OCI-M2 (cell line): ENCODE data around the gene SLC37A1.

Source experiments
- DNase-seq: peaks from one replicate; lab custom pipeline; 2025; ENCODE audit not compliant: unreplicated experiment; lab: John Stamatoyannopoulos, UW

SLC37A1 gene

DNA sequence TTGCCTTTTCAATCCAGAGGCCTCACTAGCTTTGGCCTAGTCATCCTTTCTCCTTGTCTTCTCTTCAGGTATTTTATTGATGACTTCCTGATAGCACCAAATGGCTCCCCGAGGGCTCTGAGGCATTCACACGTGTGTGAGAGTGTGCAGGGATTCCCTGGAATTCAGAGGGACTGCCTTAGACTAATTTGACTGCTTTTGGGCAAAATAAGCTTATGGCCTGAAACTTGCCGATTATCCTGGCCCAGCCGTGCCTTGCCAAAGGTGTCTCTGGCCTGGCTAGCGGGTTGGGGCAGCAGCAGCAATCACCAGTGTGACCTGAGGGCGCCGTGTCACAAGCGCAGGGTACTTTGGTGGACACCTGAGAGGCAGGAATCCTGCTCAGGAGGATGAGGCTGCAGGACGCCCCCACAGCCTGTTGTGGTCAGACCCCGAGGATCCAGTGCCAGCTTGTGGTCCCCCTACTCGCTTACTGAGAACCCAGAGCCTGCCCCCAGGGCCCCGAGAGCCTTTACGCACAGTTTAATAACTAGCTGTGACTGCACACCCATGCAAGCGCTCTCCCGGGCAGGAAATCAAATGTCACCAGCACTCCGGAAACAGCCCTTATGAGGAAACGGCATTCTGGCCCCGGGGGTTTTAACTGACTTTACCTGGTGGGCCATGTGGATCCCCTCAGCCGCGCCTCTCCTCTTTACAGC is 76.9 kb downstream of the SLC37A1 start:
- DNase-seq, result no peak

DNA sequence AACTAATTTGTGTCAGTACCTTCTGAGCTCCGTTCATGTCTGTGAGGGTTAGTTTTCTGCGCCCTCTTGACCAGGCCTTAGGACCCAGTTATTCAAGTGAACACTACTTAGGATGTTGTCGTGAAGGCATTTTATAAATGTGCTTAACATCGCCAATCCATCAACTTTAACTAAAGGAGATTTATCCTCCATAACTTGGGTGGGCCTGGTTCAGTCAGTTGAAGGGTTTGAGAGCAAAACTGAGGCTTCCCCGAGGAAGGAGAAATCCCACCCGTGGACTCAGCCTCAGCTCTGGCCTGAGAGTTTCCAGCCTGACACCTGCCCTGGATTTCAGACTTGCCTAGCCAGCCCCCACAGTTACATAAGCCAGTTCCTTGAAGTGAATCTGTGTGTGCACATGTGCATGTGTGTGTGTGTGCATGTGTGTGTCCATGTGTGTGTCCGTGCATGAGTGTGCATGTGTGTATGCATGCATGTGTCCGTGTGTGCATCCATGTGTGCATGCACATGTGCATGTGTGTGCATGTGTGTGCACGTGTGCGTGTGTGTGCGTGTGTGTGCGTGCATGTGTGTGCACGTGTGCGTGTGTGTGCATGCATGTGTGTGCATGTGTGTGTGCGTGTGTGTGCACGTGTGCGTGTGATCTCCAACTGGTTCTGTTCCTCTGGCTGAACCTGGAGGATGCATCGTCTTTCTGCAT is 77.7 kb downstream of the SLC37A1 start:
- no peak for DNase-seq

DNA sequence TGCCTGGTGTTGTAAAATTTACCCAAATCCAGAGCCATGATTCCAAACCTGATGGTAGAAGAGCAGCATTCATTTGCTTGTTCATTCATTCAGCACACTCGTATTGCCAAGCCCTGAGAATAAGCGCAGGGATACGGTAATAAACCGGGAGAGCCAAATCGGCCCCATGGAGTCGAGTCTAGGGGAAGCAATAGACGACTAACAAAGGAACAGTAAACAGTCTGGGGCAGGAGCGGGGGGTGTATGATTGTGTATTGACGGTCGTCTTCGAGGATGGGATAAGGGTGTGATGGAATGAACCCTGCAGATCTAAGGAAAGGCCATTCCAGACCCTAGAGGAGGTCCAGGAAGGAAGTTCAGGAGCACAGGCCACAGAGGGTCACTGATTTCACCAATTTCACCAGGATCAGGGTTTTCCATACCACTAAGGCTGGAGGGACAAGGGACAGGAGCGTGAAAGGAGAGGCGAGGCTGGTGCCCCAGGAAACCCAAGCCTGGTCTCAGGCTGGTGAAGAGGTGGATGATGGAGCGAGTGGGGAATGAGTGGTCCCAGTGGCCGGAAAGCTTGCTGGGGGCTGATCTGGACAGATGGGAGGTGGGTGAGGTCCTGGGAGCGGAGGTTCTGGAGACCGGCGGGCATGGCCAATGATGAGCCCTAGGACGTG is 78.6 kb downstream of the SLC37A1 start:
- DNase-seq, result no peak

DNA sequence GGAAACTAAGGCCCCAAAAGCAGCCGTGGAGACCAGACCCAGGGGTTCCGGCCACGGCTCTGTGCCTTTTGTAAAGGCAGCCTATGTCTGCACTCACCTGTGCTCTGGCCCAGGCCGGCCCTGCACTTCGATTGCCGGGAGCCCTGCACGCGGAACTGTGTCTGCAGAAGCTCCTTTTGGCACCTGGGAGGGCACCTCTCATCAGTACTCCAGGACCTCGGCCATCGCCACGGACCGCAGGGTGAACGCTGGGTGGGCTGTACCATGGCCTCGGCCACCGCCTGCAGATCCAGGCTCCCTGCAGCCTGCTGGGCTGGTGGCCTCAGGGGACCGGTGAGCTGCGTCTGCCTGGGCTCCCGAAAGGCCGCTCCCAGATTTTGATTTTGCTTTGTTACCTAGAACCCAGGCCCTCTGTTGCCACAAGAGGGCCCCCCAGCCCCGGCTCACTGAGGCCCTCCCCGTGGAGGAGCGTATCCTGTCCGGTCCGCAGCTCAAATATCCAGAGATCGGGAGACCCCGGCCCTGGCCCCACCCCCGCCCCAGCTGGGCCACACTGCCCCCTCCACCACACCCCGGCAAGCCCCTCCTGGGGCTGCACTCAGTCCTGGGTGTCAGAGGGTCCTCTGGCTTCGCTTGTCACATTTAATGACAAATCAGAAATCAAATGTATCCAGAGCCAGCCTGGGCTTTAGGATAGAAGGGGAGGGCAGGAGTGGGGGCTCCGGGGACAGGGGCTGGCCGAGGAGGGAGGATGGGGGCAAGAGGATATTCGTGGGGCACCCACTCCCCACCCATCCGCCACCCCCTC is 79.6 kb downstream of the SLC37A1 start:
- DNase-seq, result peak; percentile 53

DNA sequence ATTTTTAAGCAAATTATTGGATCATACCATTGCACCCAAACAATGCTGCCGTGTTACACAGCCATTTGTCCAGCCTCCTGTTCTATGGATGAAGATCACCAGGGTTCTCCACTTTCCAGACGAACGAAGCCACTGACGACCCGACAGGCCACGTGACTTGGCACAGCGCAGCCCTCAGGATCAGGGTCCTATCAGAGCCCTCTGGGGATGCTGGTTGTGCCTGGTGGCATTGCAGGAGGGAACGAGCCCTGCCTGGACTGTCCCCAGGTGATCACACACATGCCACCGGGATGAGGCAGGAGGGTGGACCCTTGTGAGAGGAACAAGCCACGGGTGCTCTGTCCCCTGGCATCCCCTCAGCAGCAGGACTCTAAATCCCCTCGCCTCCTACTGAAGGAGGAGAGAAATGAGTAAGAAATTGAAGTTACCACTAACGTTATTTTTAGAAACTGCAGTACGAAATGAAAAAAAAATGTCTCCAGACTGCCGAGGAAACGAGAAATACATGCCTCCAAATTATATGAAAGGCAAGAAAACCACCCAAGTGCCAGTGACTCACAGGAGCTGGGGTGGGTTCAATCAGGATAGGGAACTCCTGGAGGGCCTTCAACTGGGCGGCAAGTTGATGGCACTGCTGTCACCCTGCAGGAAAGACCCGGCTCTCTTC is 81.1 kb downstream of the SLC37A1 start:
- DNase-seq, result no peak

DNA sequence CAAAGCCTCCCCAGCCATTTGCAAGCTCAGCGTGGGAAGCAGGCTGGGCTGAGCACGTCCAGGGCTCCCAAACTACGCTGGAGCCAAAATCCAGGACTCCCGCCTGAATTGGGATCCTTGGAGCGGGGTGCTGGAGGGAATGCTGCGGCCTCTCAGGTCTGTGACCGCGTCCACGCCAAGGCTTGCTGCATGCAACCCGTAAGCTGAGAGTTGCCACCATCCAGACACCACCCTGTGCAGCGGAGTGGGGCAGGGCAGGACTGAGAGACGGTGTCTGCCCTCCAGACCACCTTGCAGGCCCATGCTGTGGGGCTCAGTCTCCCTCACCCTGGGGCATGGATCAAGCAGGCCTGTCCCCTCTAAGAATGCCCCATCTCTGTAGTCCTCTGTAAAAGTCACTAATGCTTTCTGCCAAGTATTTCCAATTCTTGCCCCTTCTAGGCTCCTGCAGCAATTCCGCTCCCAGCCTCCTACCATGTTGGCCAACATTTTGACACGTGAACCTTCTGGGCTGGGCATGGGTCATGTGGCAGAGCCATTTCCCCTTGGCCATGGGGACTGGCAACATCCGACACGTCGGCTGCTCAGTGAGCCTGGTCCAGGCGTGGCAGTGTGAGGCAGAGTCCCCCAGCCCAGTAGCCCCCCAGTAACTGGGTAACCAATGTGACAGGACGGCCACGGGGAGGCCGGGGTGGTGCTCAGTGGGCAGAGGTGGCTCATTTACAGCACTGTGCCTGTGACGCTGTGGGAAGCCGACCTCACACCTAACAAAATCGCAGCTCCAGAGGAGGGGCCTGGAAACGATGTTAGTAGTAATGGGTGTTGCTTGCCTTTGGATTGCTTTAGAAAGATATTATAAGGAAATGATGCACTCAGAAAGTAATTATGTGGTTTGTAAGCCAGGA is 81.9 kb downstream of the SLC37A1 start:
- no peak for DNase-seq

DNA sequence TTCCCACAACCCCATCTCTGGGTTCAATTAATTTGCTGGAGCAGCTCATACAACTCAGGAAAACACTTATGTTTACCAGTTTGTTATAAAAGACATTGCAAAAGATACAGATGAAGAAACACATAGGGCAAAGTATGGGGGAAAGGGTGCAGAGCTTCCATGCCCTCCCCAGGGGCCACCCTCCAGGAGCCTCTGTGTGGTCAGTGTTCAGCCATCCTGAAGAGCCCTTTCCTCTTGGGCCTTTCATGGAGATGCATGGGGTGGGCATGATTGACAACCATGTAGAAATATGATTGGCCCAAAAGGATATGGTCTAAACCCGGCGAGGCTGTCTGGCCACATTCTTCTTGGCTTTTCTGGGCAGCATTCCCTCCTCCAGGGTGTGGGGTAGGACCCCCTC is 83.0 kb downstream of the SLC37A1 start:
- no peak for DNase-seq

DNA sequence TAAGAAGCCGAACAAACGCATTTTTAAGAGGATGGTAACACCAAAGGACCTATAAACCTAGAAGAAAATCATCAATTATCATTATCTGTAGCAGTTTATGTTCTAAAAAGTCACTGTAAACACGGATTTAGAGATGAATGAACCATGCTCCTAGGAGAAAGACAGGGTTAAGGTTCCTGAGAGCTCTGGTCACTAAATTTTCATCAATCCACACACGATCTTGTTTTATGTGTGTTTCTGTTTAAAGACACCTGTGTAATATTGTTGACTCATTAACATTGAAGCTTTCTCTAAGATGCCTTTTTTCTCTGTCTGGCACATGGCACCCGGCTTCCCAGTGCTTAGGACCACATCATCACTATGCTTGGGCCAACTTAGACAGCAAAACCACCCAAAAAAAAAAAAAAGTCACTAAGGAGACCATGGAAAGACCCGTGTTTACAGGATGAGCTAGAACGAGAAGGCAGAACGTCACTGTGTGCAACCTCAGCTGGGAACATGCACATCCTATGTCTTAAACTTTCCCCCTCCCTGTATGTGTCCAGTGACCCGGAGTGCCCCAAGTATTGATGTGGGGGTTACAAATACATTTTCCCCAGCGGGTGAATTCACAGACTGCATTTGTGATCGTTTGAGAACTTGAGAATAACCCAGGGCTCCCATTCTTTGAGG is 84.0 kb downstream of the SLC37A1 start:
- no peak for DNase-seq

DNA sequence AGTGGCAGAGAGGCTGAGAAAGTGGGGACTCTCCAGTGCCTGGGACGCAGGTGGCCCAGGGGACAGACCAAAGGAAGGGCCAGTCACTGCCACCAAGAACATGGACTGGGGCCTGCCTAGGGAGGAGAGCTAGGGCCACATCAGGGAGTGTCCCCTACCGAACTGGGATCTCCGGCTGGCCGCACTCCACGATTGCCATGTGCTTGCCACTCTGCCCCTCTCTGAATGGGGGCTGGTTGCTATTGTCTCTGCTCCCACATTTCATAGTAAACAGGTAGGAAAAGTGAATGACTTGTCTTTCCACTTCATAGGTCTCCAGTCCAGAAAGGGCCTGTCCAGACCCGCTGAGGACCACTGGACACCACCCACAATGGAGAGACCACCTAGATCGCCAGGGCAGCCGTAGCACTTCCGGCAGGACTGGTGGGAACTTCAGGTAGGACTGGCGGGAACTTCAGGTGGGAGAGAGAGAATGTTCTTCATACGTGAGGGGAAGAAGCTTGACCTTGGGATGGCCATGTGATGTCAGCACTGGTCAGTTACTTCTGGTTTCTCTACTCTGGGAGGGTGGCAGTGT is 84.6 kb downstream of the SLC37A1 start:
- DNase-seq, result no peak

DNA sequence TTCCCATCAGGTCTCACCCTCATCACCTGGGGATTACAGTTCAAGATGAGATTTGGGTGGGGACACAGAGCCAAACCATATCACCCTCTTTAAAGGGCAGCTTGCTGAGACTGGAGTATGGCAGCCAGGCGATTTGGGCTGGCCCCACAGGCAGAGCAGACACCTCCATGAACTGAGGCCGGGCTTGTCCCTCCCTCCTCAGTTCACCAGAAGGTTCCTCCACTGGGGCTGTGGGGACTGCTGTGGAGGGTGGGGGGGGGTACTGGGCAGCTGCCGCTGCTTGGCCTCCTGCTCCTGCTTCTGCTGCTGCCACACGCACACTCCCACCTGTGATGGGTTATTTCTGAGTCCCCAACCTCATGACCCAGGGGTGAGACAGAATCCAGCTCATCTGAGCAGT is 85.8 kb downstream of the SLC37A1 start:
- DNase-seq, result no peak

DNA sequence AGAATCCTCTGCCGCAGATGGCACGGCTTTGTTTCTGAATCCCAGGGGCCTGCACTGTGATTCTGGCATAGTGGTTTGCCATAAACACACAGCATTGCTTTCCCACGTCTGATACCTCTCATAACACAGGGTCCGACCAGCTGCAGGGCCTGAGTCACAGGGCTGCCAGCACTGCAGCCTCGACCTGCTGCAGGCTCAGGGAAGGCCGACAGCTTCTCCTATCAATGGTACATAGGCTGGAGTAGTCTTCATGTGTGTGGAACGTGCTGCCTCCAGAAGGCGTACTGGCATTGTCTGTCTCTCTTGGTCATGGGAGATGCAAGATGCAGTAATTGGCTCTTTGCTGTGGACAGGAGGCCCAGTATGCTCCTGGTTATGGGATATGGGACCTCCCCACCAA is 86.3 kb downstream of the SLC37A1 start:
- no peak for DNase-seq

DNA sequence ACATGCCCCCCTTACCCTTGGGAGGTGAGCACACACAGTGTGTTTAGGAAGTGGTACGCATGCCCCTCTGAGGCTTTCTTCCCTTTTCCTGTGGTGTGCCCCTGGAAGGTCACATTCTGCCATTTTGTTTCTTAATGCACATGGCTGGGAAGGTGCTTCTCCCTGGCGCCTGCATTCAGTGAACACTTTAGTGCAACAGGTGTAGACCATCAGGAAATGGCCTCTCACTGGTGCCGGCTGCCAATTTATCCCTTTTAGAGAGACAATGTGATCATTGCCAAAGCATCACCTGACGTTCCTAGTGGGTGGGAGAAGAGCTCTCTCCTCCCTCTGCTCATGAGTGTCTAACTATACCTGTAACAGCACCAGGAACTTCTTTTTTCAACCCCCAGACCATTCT is 88.0 kb downstream of the SLC37A1 start:
- no peak for DNase-seq

DNA sequence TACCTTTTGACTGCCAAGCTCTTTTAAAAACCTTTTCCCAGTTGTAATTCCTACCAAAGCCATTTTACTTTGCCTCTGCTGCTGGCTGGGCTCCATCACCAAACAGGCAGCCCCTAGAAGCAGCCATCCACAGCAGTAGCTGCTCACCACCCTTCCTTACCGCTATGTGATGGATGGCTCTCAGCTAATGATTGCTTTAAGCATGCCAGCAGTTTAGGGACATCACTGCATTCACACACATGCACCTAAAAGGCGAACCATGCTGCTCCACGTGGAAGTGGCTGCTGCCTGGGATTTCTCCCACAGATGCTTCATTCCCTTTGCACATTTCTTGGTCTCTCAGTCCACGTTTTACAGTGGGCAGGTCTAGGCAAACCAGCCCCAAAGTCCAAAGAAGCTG is 93.5 kb downstream of the SLC37A1 start:
- no peak for DNase-seq

DNA sequence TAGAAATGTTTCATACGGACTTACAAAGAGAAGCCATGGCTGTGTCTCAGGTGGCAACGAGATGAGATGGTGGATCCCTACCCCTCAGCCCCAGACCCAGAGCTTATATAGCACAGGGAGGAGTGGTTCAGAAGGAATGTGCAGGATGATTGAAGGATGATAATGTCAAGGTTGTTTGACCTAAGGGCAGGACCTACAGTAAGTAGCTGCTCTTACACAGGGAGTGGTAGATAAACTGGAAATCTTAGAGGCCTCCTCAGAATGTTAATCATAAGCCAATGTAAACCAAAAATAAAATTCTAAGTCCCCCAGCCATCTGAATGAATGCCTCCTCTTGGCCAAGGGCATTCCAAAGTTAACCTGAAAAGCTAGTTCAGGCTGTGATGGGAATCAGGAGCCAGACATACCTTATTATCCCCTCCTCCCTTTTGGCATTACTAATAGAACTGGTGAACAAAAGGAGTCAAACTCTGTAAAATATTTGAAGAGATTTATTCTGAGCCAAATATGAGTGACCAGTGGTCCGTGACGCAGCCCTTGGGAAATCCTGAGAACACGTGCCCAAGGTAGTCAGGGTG is 94.0 kb downstream of the SLC37A1 start:
- DNase-seq, result no peak

DNA sequence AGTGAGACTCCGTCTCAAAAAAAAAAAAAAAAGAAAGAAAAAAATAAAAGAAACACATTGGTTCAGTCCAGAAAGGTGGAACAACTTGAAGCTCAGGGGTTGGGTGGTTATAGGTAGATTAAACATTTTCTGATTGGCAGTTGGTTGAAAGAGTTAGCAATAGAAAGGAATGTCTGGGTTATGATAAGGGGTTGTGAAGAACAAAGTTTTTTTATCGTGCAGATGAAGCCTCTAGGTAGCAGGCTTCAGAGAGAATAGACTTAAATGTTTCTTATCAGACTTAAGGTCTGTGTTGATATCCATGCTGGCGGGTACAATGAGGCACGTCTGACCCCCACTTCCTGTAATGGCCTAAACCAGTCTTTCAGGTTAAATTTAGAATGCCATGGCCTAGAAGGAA is 94.8 kb downstream of the SLC37A1 start:
- DNase-seq, result no peak

DNA sequence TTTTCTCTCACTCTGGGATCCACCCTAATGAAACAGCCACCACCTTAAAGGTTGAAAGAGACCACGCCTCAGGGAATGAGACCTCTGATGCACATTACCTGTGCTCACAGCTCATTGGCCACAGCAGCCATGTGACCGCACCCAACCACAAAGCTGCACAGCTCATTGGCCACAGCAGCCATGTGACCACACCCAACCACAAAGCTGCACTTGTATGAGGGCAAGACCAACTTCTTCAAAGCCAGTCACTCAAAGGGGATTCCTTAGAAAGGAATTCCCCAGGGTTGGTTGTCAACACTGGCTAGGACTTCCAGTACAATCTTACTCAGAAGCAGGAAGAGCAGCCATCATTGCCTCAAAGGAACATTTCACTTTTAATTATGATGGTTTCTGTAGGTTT is 96.2 kb downstream of the SLC37A1 start:
- no peak for DNase-seq

DNA sequence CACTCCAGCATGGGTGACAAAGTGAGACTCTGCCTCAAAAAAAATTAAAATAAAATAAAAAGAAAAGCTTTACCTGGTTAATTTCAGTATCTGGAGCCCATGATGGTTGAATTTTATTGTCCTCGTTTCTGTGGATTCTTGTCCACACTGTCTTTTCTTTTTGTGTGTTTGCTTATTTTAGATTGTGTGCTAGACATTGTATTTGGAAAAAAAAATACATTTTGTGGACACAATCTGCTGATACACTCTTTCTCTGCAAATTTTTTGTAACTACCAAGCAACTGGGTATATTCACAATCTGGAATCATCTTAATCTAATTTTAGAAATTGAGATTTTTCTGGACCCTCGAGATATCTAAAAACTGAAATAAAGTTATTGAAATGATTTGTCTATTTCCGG is 98.2 kb downstream of the SLC37A1 start:
- DNase-seq, result no peak

DNA sequence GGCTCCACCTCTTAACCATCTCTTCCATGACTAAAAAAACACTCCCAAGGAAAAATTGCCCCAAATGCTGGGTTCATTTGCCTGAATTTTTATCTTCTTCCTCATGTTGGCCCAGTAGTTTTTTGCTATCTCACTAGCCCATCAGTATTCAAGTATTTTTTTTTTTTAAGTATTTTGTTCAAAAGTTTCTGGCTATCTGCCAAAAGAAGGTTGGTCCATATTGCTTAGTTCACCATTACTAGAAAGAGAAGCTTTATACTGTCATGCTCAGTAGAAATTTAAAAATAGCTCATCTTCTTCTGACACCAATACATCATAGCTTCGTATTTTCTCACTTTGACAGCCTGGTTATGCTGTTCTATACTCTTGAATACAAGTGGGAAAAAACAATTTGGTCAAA is 98.7 kb downstream of the SLC37A1 start:
- no peak for DNase-seq

DNA sequence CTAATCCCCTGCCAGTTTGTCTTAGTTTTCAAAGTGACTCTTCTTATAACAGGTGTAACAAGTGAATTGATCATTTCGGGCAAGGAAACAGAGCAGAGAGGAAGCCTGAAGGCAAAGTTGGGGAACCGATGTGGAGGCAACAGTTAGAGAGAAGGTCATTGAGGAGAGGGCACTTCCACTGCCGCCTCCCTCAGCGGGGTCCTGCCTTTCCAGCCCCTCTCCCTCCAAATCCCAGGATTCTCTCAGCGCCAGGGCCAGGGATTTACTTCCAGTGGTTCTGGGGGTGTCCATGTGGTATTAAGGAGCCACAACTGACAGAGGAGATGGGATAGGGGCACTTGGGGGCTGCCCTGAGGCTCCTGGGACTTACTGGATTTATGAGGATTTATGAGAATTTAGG is 100.1 kb downstream of the SLC37A1 start:
- no peak for DNase-seq
